Measurements from ENCODE around the gene WWOX.

Gene WWOX

GRCh38 chr16:78530283-78530682, 430.8 kb downstream of the WWOX start:
- no peak for TF ChIP-seq SIN3A (IDR thresholded peaks at IDR 0.05; ENCODE audit: borderline replicate concordance, insufficient read depth, low read length)
- TF ChIP-seq, protein P1, sequence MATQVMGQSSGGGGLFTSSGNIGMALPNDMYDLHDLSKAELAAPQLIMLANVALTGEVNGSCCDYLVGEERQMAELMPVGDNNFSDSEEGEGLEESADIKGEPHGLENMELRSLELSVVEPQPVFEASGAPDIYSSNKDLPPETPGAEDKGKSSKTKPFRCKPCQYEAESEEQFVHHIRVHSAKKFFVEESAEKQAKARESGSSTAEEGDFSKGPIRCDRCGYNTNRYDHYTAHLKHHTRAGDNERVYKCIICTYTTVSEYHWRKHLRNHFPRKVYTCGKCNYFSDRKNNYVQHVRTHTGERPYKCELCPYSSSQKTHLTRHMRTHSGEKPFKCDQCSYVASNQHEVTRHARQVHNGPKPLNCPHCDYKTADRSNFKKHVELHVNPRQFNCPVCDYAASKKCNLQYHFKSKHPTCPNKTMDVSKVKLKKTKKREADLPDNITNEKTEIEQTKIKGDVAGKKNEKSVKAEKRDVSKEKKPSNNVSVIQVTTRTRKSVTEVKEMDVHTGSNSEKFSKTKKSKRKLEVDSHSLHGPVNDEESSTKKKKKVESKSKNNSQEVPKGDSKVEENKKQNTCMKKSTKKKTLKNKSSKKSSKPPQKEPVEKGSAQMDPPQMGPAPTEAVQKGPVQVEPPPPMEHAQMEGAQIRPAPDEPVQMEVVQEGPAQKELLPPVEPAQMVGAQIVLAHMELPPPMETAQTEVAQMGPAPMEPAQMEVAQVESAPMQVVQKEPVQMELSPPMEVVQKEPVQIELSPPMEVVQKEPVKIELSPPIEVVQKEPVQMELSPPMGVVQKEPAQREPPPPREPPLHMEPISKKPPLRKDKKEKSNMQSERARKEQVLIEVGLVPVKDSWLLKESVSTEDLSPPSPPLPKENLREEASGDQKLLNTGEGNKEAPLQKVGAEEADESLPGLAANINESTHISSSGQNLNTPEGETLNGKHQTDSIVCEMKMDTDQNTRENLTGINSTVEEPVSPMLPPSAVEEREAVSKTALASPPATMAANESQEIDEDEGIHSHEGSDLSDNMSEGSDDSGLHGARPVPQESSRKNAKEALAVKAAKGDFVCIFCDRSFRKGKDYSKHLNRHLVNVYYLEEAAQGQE (IDR thresholded peaks at IDR 0.05; ENCODE audit: insufficient read depth in 1 of 2, low read depth in 2 of 2, low read length in 2 of 2), result no peak
- no peak for TF ChIP-seq TAF1 (IDR thresholded peaks at IDR 0.05; ENCODE audit: borderline replicate concordance, insufficient read depth, low read length)
- TF ChIP-seq FOXP2 (optimal IDR thresholded peaks at IDR 0.05; ENCODE audit: borderline replicate concordance, extremely low read depth, extremely low read length, insufficient read depth), result no peak
- no peak for TF ChIP-seq POLR2AphosphoS5 (IDR thresholded peaks at IDR 0.05; ENCODE audit: low read depth, low read length)

DNA sequence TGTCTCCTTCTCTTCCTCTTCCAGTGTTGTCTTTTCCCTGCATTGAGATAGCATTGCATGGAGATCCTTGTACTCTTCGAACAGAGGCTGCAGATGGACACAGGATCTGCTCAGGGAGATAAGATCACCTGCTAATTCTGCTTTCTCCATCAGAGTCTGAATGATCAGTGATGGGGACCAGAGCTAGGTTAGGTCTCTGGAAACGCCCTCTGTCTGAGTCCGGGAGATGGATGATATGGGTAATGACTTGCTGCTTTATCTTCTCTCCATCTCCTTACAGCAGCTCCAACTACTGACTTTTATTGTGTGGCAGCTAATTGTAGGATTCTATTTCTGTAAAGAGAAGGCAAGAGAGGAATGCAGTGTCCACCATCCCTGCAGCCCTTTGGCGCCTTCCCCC, 435.6 kb downstream of the WWOX start:
- no peak for TF ChIP-seq POLR2AphosphoS5 (IDR thresholded peaks at IDR 0.05; ENCODE audit: low read depth, low read length)
- TF ChIP-seq, protein P1 (IDR thresholded peaks at IDR 0.05; ENCODE audit: insufficient read depth in 1 of 2, low read depth in 2 of 2, low read length in 2 of 2), result no peak

DNA sequence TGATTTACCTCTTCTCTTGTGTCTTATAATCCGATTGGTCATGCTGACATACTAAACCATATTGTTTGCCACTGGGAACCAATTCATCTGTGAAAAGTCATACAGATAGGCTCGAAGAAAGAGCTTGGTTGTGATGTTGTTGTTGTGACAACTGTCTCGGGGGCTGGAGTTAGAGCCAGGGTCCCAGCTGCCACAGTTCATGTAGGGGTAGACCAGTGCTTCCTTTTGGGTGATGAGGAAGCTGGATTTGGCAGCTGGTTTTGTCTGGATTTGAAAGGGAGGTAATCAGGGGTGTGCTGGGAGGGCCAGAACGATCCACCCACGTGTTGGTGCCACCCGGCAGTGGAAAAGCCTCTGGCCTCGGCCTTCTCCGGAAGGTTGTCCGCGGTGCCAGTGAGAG, 438.1 kb downstream of the WWOX start:
- no peak for TF ChIP-seq SIN3A (IDR thresholded peaks at IDR 0.05; ENCODE audit: borderline replicate concordance, insufficient read depth, low read length)
- TF ChIP-seq TAF1 (IDR thresholded peaks at IDR 0.05; ENCODE audit: borderline replicate concordance, insufficient read depth, low read length), result no peak
- TF ChIP-seq POLR2AphosphoS5 (IDR thresholded peaks at IDR 0.05; ENCODE audit: low read depth, low read length), result no peak
- TF ChIP-seq FOXP2 (optimal IDR thresholded peaks at IDR 0.05; ENCODE audit: borderline replicate concordance, extremely low read depth, extremely low read length, insufficient read depth), result no peak
- TF ChIP-seq, protein P1 (IDR thresholded peaks at IDR 0.05; ENCODE audit: insufficient read depth in 1 of 2, low read depth in 2 of 2, low read length in 2 of 2), result no peak

- TF ChIP-seq SIN3A (IDR thresholded peaks at IDR 0.05; ENCODE audit: borderline replicate concordance, insufficient read depth, low read length), result no peak
- TF ChIP-seq POLR2AphosphoS5 (IDR thresholded peaks at IDR 0.05; ENCODE audit: low read depth, low read length), result no peak
- TF ChIP-seq FOXP2 (optimal IDR thresholded peaks at IDR 0.05; ENCODE audit: borderline replicate concordance, extremely low read depth, extremely low read length, insufficient read depth), result no peak
- TF ChIP-seq, protein P1 (IDR thresholded peaks at IDR 0.05; ENCODE audit: insufficient read depth in 1 of 2, low read depth in 2 of 2, low read length in 2 of 2), result no peak
- TF ChIP-seq TAF1 (IDR thresholded peaks at IDR 0.05; ENCODE audit: borderline replicate concordance, insufficient read depth, low read length), result no peak
Observed at GRCh38 chr16:78538292-78538691, 438.8 kb downstream of the WWOX start.

DNA sequence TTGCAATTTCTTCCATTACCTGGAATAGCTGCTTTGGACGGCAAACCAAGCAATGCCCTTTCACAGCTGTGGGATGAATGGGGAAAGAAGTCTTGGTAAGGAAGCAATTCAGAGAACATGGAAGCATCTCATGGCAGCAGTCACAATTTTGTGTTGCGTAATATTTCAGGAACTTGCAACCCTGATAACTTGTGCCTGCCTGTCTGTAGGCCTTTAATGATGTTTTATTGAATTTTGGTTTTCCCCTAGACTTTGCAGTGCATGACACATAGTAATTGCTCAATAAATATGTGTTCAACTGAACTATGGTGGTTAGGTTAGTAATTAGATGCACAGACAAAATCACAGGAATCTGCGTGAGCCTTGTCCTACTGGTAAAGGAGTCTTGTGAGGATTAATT, 439.5 kb downstream of the WWOX start:
- TF ChIP-seq SIN3A (IDR thresholded peaks at IDR 0.05; ENCODE audit: borderline replicate concordance, insufficient read depth, low read length) (no peak), FOXP2 (optimal IDR thresholded peaks at IDR 0.05; ENCODE audit: borderline replicate concordance, extremely low read depth, extremely low read length, insufficient read depth) (no peak), TAF1 (IDR thresholded peaks at IDR 0.05; ENCODE audit: borderline replicate concordance, insufficient read depth, low read length) (no peak), POLR2AphosphoS5 (IDR thresholded peaks at IDR 0.05; ENCODE audit: low read depth, low read length) (no peak)
- TF ChIP-seq, protein P1 (IDR thresholded peaks at IDR 0.05; ENCODE audit: insufficient read depth in 1 of 2, low read depth in 2 of 2, low read length in 2 of 2), result no peak
